Bronchial epithelial cell (primary cell): Measurements from ENCODE around the gene SLC24A1. TPM values are rescaled to one million over a fixed set of nuclear protein-coding genes. Genes with fewer than 3 reads are reported as not detected.

Experiments used
- DNase-seq: peaks from one replicate; pipeline ENCODE4 v3.0.0-alpha.2; 2010; ENCODE audit warnings: low read depth
- FAIRE-seq: peaks from 2 replicates; lab custom pipeline; 2011; peaks lifted over from hg19 to GRCh38; lab: Jason Lieb, UNC
- H3K27me3 ChIP-seq: 2 replicates; pipeline ENCODE4 v1.5.1; 2011; ENCODE audit warnings: low read length; ENCODE audit not compliant: control insufficient read depth, insufficient read depth
- H3K36me3 ChIP-seq: 2 replicates; pipeline ENCODE4 v1.5.1; 2011; ENCODE audit warnings: low read length; ENCODE audit not compliant: control insufficient read depth, insufficient read depth
- H3K4me3 ChIP-seq: 2 replicates; pipeline ENCODE4 v1.5.1; 2011; ENCODE audit warnings: mild to moderate bottlenecking, low read depth, low read length, control low read depth
- CTCF ChIP-seq: IDR thresholded peaks from 2 replicates; pipeline ENCODE4 v1.5.1; 2011; ENCODE audit warnings: mild to moderate bottlenecking, moderate library complexity, low read length, control low read depth, inconsistent platforms; ENCODE audit not compliant: insufficient read depth, severe bottlenecking
- total RNA-seq: library from RNA; depleted of rRNA; stranded (reverse); fragments of >200 nt; gene quantifications from 2 replicates; pipeline ENCODE4 v1.2.1, GENCODE V29; 2014

SLC24A1 gene
- total RNA-seq, 1 donor from 2014 or later = 1.6 TPM

- peaks cover 16% of the 10 kb centered on the region for H3K36me3 ChIP-seq
- FAIRE-seq (no peak), DNase-seq (no peak)
- no peaks in the 10 kb centered on the region for H3K27me3 ChIP-seq
- no peak overlapping the region for H3K4me3 ChIP-seq
- TF ChIP-seq CTCF = no peak
Observed at GRCh38 chr15:65579762-65580161, 42.0 kb upstream of the SLC24A1 start.

- no peak for FAIRE-seq
- Histone ChIP-seq H3K27me3 (no peaks in the 10 kb centered on the region), H3K36me3 (peaks cover 16% of the 10 kb centered on the region), H3K4me3 (no peak overlapping the region)
- TF ChIP-seq CTCF = no peak
- DNase-seq = peak; percentile 58
Observed at GRCh38 chr15:65580287-65580686, 41.5 kb upstream of the SLC24A1 start.

- Histone ChIP-seq H3K36me3 (peaks cover 18% of the 10 kb centered on the region), H3K4me3 (no peak overlapping the region), H3K27me3 (no peaks in the 10 kb centered on the region)
- DNase-seq = no peak
- no peak for TF ChIP-seq CTCF
- FAIRE-seq = no peak
Observed at GRCh38 chr15:65583701-65584100, 38.0 kb upstream of the SLC24A1 start.

GRCh38 chr15:65584241-65584640 lies 37.5 kb upstream of the SLC24A1 start:
- Histone ChIP-seq H3K36me3 (peaks cover 16% of the 10 kb centered on the region), H3K4me3 (no peak overlapping the region), H3K27me3 (no peaks in the 10 kb centered on the region)
- DNase-seq (no peak), FAIRE-seq (no peak)
- TF ChIP-seq CTCF = no peak

- no peak overlapping the region for H3K4me3 ChIP-seq
- DNase-seq (no peak), FAIRE-seq (no peak)
- TF ChIP-seq CTCF = no peak
- no peaks in the 10 kb centered on the region for H3K27me3 ChIP-seq
- peaks cover 10% of the 10 kb centered on the region for H3K36me3 ChIP-seq
Observed at GRCh38 chr15:65587094-65587493, 34.6 kb upstream of the SLC24A1 start.

- FAIRE-seq (no peak), DNase-seq (no peak)
- TF ChIP-seq CTCF = peak; percentile 12
- Histone ChIP-seq H3K4me3 (no peak overlapping the region), H3K27me3 (no peaks in the 10 kb centered on the region), H3K36me3 (peaks cover 18% of the 10 kb centered on the region)
Observed at GRCh38 chr15:65595960-65596359, 25.8 kb upstream of the SLC24A1 start.
